K562 (cell line): ENCODE data around the gene UBE2I. TPM values are rescaled to one million over a fixed set of nuclear protein-coding genes. Genes with fewer than 3 reads are reported as not detected.

Source experiments
- BRF1 ChIP-seq: IDR thresholded peaks from 3 replicates; pipeline ENCODE4 v1.6.1; 2011; ENCODE audit warnings: borderline replicate concordance, mild to moderate bottlenecking; ENCODE audit not compliant: insufficient read length; ENCODE audit errors: extremely low read depth
- CHCHD3 ChIP-seq: fragments of 250-450 bp; sonication (Bioruptor Pico); IDR thresholded peaks from 2 replicates; pipeline ENCODE4 v2.1.2; 2022; ENCODE audit warnings: mild to moderate bottlenecking
- DNMT1 ChIP-seq: fragments of 450-650 bp; IDR thresholded peaks from 2 replicates; pipeline ENCODE4 v1.6.1; 2016; ENCODE audit warnings: antibody characterized with exemption, mild to moderate bottlenecking
- HEY1 ChIP-seq: fragments of 250-450 bp; sonication (Bioruptor Pico); IDR thresholded peaks from 2 replicates; pipeline ENCODE4 v1.5.0; 2020; ENCODE audit warnings: mild to moderate bottlenecking, moderate library complexity, borderline replicate concordance
- KAT7 ChIP-seq: sonication (generic); formaldehyde crosslinking; IDR thresholded peaks from 2 replicates; pipeline ENCODE4 v1.8.0; 2022; ENCODE audit warnings: missing genetic modification reagents, mild to moderate bottlenecking, borderline replicate concordance
- KHSRP ChIP-seq: fragments of 450-650 bp; IDR thresholded peaks from 2 replicates; pipeline ENCODE4 v1.6.1; 2017
- MTA2 ChIP-seq: fragments of 450-650 bp; IDR thresholded peaks from 2 replicates; pipeline ENCODE4 v1.6.1; 2016; ENCODE audit warnings: low read depth
- PHB ChIP-seq: fragments of 250-450 bp; sonication (Bioruptor Pico); IDR thresholded peaks from 2 replicates; pipeline ENCODE4 v1.5.0; 2021
- RBBP5 ChIP-seq: fragments of 200-600 bp; sonication (generic); IDR thresholded peaks from 2 replicates; pipeline ENCODE4 v1.6.1; 2012; ENCODE audit warnings: borderline replicate concordance, mild to moderate bottlenecking, low read length, control low read depth, inconsistent platforms; ENCODE audit not compliant: insufficient read depth, poor library complexity, severe bottlenecking
- RBM17 ChIP-seq: fragments of 200-400 bp; formaldehyde crosslinking; IDR thresholded peaks from 2 replicates; pipeline ENCODE4 v1.6.1; 2017; ENCODE audit warnings: low read depth, mild to moderate bottlenecking, low read length, borderline replicate concordance
- SNIP1 ChIP-seq: fragments of 450-650 bp; IDR thresholded peaks from 2 replicates; pipeline ENCODE4 v1.7.1; 2017; ENCODE audit warnings: low read depth, mild to moderate bottlenecking
- ZNF263 ChIP-seq: sonication (generic); formaldehyde crosslinking; IDR thresholded peaks from 2 replicates; pipeline ENCODE4 v1.8.0; 2022; ENCODE audit warnings: mild to moderate bottlenecking, missing genetic modification reagents, borderline replicate concordance
- ZNF354B ChIP-seq: fragments of 250-450 bp; sonication (Bioruptor Pico); IDR thresholded peaks from 2 replicates; pipeline ENCODE4 v1.4.0; 2020
- ZNF717 ChIP-seq: fragments of 250-450 bp; sonication (Bioruptor Pico); IDR thresholded peaks from 2 replicates; pipeline ENCODE4 v1.5.0; 2021
- polyA plus RNA-seq, 8 experiments: library from polyadenylated mRNA; depleted of rRNA in 4 of 8; stranded (reverse) in 5 of 8; unstranded in 3 of 8; fragments of >200 nt; fragmentation: Nextera tagmentation in 2 of 8; fragmentation: Illumina TruSeq in 1 of 8; extraction: Ambion mirVana in 2 of 8; extraction: Trizol in 1 of 8; gene quantifications; 2 replicates each; pipeline versions ENCODE4 v1.2.1 to v1.2.3, GENCODE V29; 2011 to 2014; ENCODE audit warnings: inconsistent platforms in 1 of 8, missing spikeins in 1 of 8
- total RNA-seq, 7 experiments: library from RNA; depleted of rRNA in 6 of 7; stranded (reverse); fragments of >200 nt in 6 of 7; fragmentation: Illumina TruSeq in 2 of 7; extraction: Trizol in 2 of 7; gene quantifications; 2 replicates each; pipeline versions ENCODE4 v1.2.1 to v1.2.3, GENCODE V29; 2011 to 2021; ENCODE audit warnings: low replicate concordance in 1 of 7
- TF ChIP-seq, protein P1 (sequence below): sonication (generic); formaldehyde crosslinking; IDR thresholded peaks from 2 replicates; pipeline ENCODE4 v1.8.0; 2023; ENCODE audit warnings: missing genetic modification reagents, mild to moderate bottlenecking, borderline replicate concordance
- TF ChIP-seq, protein P2 (sequence below): IDR thresholded peaks from 2 replicates; pipeline ENCODE4 v1.6.1; 2016; ENCODE audit warnings: missing genetic modification characterization, missing compliant biosample characterization
- TF ChIP-seq, protein P3 (sequence below), 2 experiments: IDR thresholded peaks; 2 replicates each; pipeline ENCODE4 v1.6.1; 2011; ENCODE audit warnings: borderline replicate concordance in 1 of 2, control low read depth in 1 of 2, low read depth in 1 of 2, low read length in 1 of 2, mild to moderate bottlenecking in 1 of 2, mixed read lengths in 1 of 2, moderate library complexity in 1 of 2; ENCODE audit not compliant: insufficient read depth in 1 of 2, insufficient read length in 1 of 2, poor library complexity in 1 of 2, severe bottlenecking in 1 of 2; ENCODE audit errors: extremely low read depth in 1 of 2
- TF ChIP-seq, protein P4 (sequence below), 2 experiments: fragments of 250-450 bp in 1 of 2; fragments of 450-650 bp in 1 of 2; sonication (Bioruptor Pico) in 1 of 2; IDR thresholded peaks; 2 replicates each; pipeline versions ENCODE4 v1.6.1 to v1.8.0; 2016 to 2021; ENCODE audit warnings: mild to moderate bottlenecking in 2 of 2, moderate library complexity in 2 of 2, missing compliant biosample characterization in 1 of 2, missing genetic modification characterization in 1 of 2

UBE2I gene
- total and polyA plus RNA-seq, 9 of the 15 experiments (the other 6 are each of a cell fraction or from before 2014, with no cell fraction given), result 36.6 to 254 (median 104) TPM

DNA sequence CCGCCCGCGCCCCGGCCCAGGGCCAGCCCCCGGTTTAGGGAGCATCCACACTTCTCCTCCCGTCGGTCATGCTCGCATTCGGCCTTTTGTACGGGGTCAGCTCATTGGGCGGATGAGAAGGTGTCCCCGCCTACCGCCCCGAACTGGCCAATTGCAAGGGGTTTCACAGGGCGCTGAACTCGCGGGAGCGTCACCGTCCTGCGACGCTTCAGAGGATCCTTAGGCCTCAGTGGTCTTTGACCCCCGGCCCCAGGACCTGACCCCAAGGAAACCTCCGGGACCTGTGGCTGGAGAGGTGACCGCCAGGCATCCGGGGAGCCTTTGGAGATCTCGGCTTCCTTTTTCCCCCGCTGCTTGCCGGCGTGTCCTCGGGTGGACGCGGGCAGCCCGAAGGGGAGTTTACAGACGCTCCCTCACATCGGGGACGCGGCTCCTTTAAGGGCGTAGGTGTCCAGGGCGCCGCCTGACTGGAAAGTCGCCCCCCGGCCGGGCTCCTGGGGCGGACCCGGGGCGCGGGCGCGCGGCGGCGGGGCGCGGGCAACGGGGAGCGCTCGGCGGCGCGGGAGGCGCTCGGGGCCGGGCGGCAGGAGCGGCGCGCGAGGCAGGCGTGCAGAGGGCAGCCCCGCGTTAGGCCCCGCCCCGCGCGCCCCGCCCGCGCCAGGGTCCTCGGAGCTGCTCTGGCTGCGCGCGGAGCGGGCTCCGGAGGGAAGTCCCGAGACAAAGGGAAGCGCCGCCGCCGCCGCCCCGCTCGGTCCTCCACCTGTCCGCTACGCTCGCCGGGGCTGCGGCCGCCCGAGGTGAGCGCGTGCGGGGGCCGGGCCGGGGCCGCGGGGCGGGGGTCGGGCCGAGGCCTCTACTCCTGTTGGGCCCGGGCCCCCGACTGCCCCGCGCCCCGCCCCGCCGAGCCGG lies at the start of gene UBE2I (continued):
- TF ChIP-seq, protein P1, sequence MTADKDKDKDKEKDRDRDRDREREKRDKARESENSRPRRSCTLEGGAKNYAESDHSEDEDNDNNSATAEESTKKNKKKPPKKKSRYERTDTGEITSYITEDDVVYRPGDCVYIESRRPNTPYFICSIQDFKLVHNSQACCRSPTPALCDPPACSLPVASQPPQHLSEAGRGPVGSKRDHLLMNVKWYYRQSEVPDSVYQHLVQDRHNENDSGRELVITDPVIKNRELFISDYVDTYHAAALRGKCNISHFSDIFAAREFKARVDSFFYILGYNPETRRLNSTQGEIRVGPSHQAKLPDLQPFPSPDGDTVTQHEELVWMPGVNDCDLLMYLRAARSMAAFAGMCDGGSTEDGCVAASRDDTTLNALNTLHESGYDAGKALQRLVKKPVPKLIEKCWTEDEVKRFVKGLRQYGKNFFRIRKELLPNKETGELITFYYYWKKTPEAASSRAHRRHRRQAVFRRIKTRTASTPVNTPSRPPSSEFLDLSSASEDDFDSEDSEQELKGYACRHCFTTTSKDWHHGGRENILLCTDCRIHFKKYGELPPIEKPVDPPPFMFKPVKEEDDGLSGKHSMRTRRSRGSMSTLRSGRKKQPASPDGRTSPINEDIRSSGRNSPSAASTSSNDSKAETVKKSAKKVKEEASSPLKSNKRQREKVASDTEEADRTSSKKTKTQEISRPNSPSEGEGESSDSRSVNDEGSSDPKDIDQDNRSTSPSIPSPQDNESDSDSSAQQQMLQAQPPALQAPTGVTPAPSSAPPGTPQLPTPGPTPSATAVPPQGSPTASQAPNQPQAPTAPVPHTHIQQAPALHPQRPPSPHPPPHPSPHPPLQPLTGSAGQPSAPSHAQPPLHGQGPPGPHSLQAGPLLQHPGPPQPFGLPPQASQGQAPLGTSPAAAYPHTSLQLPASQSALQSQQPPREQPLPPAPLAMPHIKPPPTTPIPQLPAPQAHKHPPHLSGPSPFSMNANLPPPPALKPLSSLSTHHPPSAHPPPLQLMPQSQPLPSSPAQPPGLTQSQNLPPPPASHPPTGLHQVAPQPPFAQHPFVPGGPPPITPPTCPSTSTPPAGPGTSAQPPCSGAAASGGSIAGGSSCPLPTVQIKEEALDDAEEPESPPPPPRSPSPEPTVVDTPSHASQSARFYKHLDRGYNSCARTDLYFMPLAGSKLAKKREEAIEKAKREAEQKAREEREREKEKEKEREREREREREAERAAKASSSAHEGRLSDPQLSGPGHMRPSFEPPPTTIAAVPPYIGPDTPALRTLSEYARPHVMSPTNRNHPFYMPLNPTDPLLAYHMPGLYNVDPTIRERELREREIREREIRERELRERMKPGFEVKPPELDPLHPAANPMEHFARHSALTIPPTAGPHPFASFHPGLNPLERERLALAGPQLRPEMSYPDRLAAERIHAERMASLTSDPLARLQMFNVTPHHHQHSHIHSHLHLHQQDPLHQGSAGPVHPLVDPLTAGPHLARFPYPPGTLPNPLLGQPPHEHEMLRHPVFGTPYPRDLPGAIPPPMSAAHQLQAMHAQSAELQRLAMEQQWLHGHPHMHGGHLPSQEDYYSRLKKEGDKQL (CRISPR knock-in tag), result no peak
- no peak for TF ChIP-seq CHCHD3
- TF ChIP-seq MTA2, result no peak
- TF ChIP-seq, protein P2, sequence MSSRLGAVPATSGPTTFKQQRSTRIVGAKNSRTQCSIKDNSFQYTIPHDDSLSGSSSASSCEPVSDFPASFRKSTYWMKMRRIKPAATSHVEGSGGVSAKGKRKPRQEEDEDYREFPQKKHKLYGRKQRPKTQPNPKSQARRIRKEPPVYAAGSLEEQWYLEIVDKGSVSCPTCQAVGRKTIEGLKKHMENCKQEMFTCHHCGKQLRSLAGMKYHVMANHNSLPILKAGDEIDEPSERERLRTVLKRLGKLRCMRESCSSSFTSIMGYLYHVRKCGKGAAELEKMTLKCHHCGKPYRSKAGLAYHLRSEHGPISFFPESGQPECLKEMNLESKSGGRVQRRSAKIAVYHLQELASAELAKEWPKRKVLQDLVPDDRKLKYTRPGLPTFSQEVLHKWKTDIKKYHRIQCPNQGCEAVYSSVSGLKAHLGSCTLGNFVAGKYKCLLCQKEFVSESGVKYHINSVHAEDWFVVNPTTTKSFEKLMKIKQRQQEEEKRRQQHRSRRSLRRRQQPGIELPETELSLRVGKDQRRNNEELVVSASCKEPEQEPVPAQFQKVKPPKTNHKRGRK, result no peak
- no peak for TF ChIP-seq KAT7
- peak; percentile 80 for TF ChIP-seq KHSRP
- TF ChIP-seq DNMT1, result no peak
- TF ChIP-seq HEY1 (CRISPR knock-in tag), result no peak
- no peak for TF ChIP-seq ZNF717 (CRISPR knock-in tag)
- no peak for TF ChIP-seq RBM17
- TF ChIP-seq SNIP1, result no peak
- TF ChIP-seq, protein P3, sequence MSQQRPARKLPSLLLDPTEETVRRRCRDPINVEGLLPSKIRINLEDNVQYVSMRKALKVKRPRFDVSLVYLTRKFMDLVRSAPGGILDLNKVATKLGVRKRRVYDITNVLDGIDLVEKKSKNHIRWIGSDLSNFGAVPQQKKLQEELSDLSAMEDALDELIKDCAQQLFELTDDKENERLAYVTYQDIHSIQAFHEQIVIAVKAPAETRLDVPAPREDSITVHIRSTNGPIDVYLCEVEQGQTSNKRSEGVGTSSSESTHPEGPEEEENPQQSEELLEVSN (IDR thresholded peaks at IDR 0.05; ENCODE audit: borderline replicate concordance in 1 of 2, extremely low read depth in 1 of 2, insufficient read depth in 1 of 2, insufficient read length in 1 of 2, low read depth in 1 of 2, low read length in 1 of 2, poor library complexity in 1 of 2, severe bottlenecking in 1 of 2), result peak in 1 of 2 experiments; percentile 23
- TF ChIP-seq RBBP5, result peak; percentile 63
- TF ChIP-seq, protein P4, sequence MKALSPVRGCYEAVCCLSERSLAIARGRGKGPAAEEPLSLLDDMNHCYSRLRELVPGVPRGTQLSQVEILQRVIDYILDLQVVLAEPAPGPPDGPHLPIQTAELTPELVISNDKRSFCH (CRISPR knock-in tag; IDR thresholded peaks at IDR 0.05), result no peak
- TF ChIP-seq, protein P4 (tag; IDR thresholded peaks at IDR 0.05), result peak; percentile 75; the same call in 1 of the 2 replicates
- no peak for TF ChIP-seq ZNF354B (CRISPR knock-in tag)
- no peak for TF ChIP-seq BRF1
- 0 out of 2 replicates have a peak, but pooled peaks have one; percentile 44 for TF ChIP-seq PHB (CRISPR knock-in tag)
- TF ChIP-seq ZNF263 (CRISPR knock-in tag), result peak; percentile 34; the same call in 1 of the 2 replicates
